Adipocyte (in vitro differentiated cells): ENCODE data around the gene OR2H1.
A peak's percentile ranks its signal among the peaks of the same experiment; 100 is the strongest.

ENCODE experiments used
- DNase-seq: peaks from one replicate; pipeline ENCODE4 v3.0.0-alpha.2; 2015; ENCODE audit warnings: low read depth
- H3K27me3 ChIP-seq: replicated peaks from 2 replicates; pipeline ENCODE4 v1.7.0; 2013; ENCODE audit warnings: mild to moderate bottlenecking, low read length, moderate library complexity; ENCODE audit not compliant: control insufficient read depth, insufficient read depth
- H3K36me3 ChIP-seq: 2 replicates; pipeline ENCODE4 v1.7.0; 2013; ENCODE audit warnings: low read length, mild to moderate bottlenecking, moderate library complexity; ENCODE audit not compliant: control insufficient read depth, insufficient read depth, severe bottlenecking
- H3K4me1 ChIP-seq: 2 replicates; pipeline ENCODE4 v1.7.0; 2013; ENCODE audit warnings: mild to moderate bottlenecking, low read length, moderate library complexity; ENCODE audit not compliant: control insufficient read depth, insufficient read depth
- H3K4me3 ChIP-seq: 2 replicates; pipeline ENCODE4 v1.7.0; 2013; ENCODE audit warnings: mild to moderate bottlenecking, low read length, moderate library complexity
- H3K9ac ChIP-seq: 2 replicates; pipeline ENCODE4 v1.7.0; 2013; ENCODE audit warnings: mild to moderate bottlenecking, low read length, moderate library complexity
- H3K9me3 ChIP-seq: 2 replicates; pipeline ENCODE4 v1.7.0; 2013; ENCODE audit warnings: mild to moderate bottlenecking, low read length, moderate library complexity; ENCODE audit not compliant: control insufficient read depth

The OR2H1 gene

GRCh38 chr6:29451471-29452193, 5.3 kb upstream of the OR2H1 start:
- Histone ChIP-seq H3K4me3 (no peak overlapping the region), H3K4me1 (no peaks in the 10 kb centered on the region), H3K9ac (no peak overlapping the region), H3K36me3 (no peaks in the 10 kb centered on the region), H3K27me3 (no peaks in the 10 kb centered on the region), H3K9me3 (no peaks in the 10 kb centered on the region)
- DNase-seq, result peak; percentile 61

- no peak for DNase-seq
- H3K9ac ChIP-seq, result no peak overlapping the region
- H3K9me3 ChIP-seq, result no peaks in the 10 kb centered on the region
- no peaks in the 10 kb centered on the region for H3K36me3 ChIP-seq
- H3K4me1 ChIP-seq, result no peaks in the 10 kb centered on the region
- H3K27me3 ChIP-seq, result peaks cover 1% of the 10 kb centered on the region
- no peak overlapping the region for H3K4me3 ChIP-seq
Observed at GRCh38 chr6:29461021-29461814, 4.3 kb downstream of the OR2H1 start.

GRCh38 chr6:29462022-29462421, 5.1 kb downstream of the OR2H1 start:
- H3K4me1 ChIP-seq, result no peaks in the 10 kb centered on the region
- no peak for DNase-seq
- H3K4me3 ChIP-seq, result no peak overlapping the region
- H3K9me3 ChIP-seq, result no peaks in the 10 kb centered on the region
- H3K9ac ChIP-seq, result no peak overlapping the region
- no peaks in the 10 kb centered on the region for H3K36me3 ChIP-seq
- H3K27me3 ChIP-seq, result peaks cover 3% of the 10 kb centered on the region

- H3K27me3 ChIP-seq, result peaks cover 3% of the 10 kb centered on the region
- H3K4me3 ChIP-seq, result no peak overlapping the region
- no peak overlapping the region for H3K9ac ChIP-seq
- no peak for DNase-seq
- no peaks in the 10 kb centered on the region for H3K9me3 ChIP-seq
- H3K36me3 ChIP-seq, result no peaks in the 10 kb centered on the region
- H3K4me1 ChIP-seq, result no peaks in the 10 kb centered on the region
Observed at GRCh38 chr6:29465279-29465678, 8.3 kb downstream of the OR2H1 start.

- Histone ChIP-seq H3K4me1 (no peaks in the 10 kb centered on the region), H3K4me3 (no peak overlapping the region), H3K36me3 (no peaks in the 10 kb centered on the region), H3K9ac (no peak overlapping the region), H3K27me3 (peaks cover 3% of the 10 kb centered on the region), H3K9me3 (no peaks in the 10 kb centered on the region)
- peak; percentile 39 for DNase-seq
Observed at GRCh38 chr6:29465801-29466200, 8.8 kb downstream of the OR2H1 start.

GRCh38 chr6:29466241-29466640, 9.3 kb downstream of the OR2H1 start:
- Histone ChIP-seq H3K4me3 (no peak overlapping the region), H3K9me3 (no peaks in the 10 kb centered on the region), H3K27me3 (peaks cover 3% of the 10 kb centered on the region), H3K36me3 (no peaks in the 10 kb centered on the region), H3K4me1 (no peaks in the 10 kb centered on the region), H3K9ac (no peak overlapping the region)
- DNase-seq, result no peak

- no peak overlapping the region for H3K9ac ChIP-seq
- H3K27me3 ChIP-seq, result no peaks in the 10 kb centered on the region
- no peaks in the 10 kb centered on the region for H3K9me3 ChIP-seq
- H3K4me3 ChIP-seq, result no peak overlapping the region
- H3K4me1 ChIP-seq, result no peaks in the 10 kb centered on the region
- no peak for DNase-seq
- H3K36me3 ChIP-seq, result no peaks in the 10 kb centered on the region
Observed at GRCh38 chr6:29474996-29475395, 18.0 kb downstream of the OR2H1 start.

- Histone ChIP-seq H3K4me3 (no peak overlapping the region), H3K9me3 (no peaks in the 10 kb centered on the region), H3K4me1 (no peaks in the 10 kb centered on the region), H3K27me3 (no peaks in the 10 kb centered on the region), H3K36me3 (no peaks in the 10 kb centered on the region), H3K9ac (no peak overlapping the region)
- DNase-seq, result no peak
Observed at GRCh38 chr6:29477923-29478450, 21.0 kb downstream of the OR2H1 start.

- no peak overlapping the region for H3K9ac ChIP-seq
- H3K4me3 ChIP-seq, result no peak overlapping the region
- no peaks in the 10 kb centered on the region for H3K9me3 ChIP-seq
- H3K4me1 ChIP-seq, result no peaks in the 10 kb centered on the region
- no peak for DNase-seq
- no peaks in the 10 kb centered on the region for H3K36me3 ChIP-seq
- no peaks in the 10 kb centered on the region for H3K27me3 ChIP-seq
Observed at GRCh38 chr6:29478740-29479139, 21.8 kb downstream of the OR2H1 start.

GRCh38 chr6:29479560-29479959, 22.6 kb downstream of the OR2H1 start:
- no peak overlapping the region for H3K9ac ChIP-seq
- H3K9me3 ChIP-seq, result no peaks in the 10 kb centered on the region
- DNase-seq, result no peak
- H3K27me3 ChIP-seq, result no peaks in the 10 kb centered on the region
- no peaks in the 10 kb centered on the region for H3K4me1 ChIP-seq
- H3K36me3 ChIP-seq, result no peaks in the 10 kb centered on the region
- H3K4me3 ChIP-seq, result no peak overlapping the region

GRCh38 chr6:29483186-29483585, 26.2 kb downstream of the OR2H1 start:
- H3K9ac ChIP-seq, result no peak overlapping the region
- DNase-seq, result peak; percentile 39
- no peaks in the 10 kb centered on the region for H3K27me3 ChIP-seq

More at GRCh38 chr6:29483186-29483585, 26.2 kb downstream of the OR2H1 start:
- H3K4me3 ChIP-seq, result no peak overlapping the region
- H3K36me3 ChIP-seq, result no peaks in the 10 kb centered on the region
- no peaks in the 10 kb centered on the region for H3K4me1 ChIP-seq
- no peaks in the 10 kb centered on the region for H3K9me3 ChIP-seq
